BE2C (cell line): ENCODE results near the gene MYO7B.
A peak's percentile ranks its signal among the peaks of the same experiment; 100 is the strongest.
"Not testable (repeated sequence)": the region's sequence is repeated elsewhere in the genome, so short reads cannot be mapped to it uniquely, and the experiment has no call there.

Source experiments
- DNase-seq: peaks from one replicate; pipeline ENCODE4 v3.0.0-alpha.2; 2020
- H3K27me3 ChIP-seq: fragments of 250-450 bp; sonication (Bioruptor Pico); 2 replicates; pipeline ENCODE4 v1.5.1; 2020; ENCODE audit warnings: mild to moderate bottlenecking
- H3K36me3 ChIP-seq: fragments of 250-450 bp; sonication (Bioruptor Pico); 2 replicates; pipeline ENCODE4 v1.5.1; 2020; ENCODE audit warnings: mild to moderate bottlenecking
- H3K4me1 ChIP-seq: fragments of 250-450 bp; sonication (Bioruptor Pico); 2 replicates; pipeline ENCODE4 v1.5.1; 2020
- H3K4me3 ChIP-seq: 2 replicates; pipeline ENCODE4 v1.5.1; 2011; ENCODE audit warnings: low read depth, low read length
- H3K9me3 ChIP-seq: fragments of 250-450 bp; sonication (Bioruptor Pico); 2 replicates; pipeline ENCODE4 v1.5.1; 2020
- CTCF ChIP-seq: IDR thresholded peaks from 2 replicates; pipeline ENCODE4 v1.5.1; 2012; ENCODE audit warnings: mild to moderate bottlenecking, low read depth, low read length

Gene MYO7B

GRCh38 chr2:127527001-127527804, 8.3 kb upstream of the MYO7B start:
- DNase-seq = no peak
- peaks cover 9% of the 10 kb centered on the region for H3K36me3 ChIP-seq
- H3K9me3 ChIP-seq = no peaks in the 10 kb centered on the region
- H3K4me3 ChIP-seq = peak overlapping the region; percentile 92
- H3K27me3 ChIP-seq = no peaks in the 10 kb centered on the region
- TF ChIP-seq CTCF = no peak
- no peaks in the 10 kb centered on the region for H3K4me1 ChIP-seq

- H3K27me3 ChIP-seq = no peaks in the 10 kb centered on the region
- H3K4me1 ChIP-seq = no peaks in the 10 kb centered on the region
- no peak overlapping the region for H3K4me3 ChIP-seq
- TF ChIP-seq CTCF = no peak
- no peak for DNase-seq
- H3K36me3 ChIP-seq = peaks cover 2% of the 10 kb centered on the region; the same call in 1 of the 2 replicates
- no peaks in the 10 kb centered on the region for H3K9me3 ChIP-seq
These were observed 7.0 kb upstream of the MYO7B start for GRCh38 chr2:127528487-127528886.

- not testable (repeated sequence) for H3K4me1 ChIP-seq, H3K36me3 ChIP-seq, H3K4me3 ChIP-seq, H3K27me3 ChIP-seq, H3K9me3 ChIP-seq, DNase-seq
These were observed 6.1 kb upstream of the MYO7B start for GRCh38 chr2:127529416-127529815.

- DNase-seq = no peak
- Histone ChIP-seq H3K27me3 (no peaks in the 10 kb centered on the region), H3K9me3 (no peaks in the 10 kb centered on the region), H3K4me3 (no peak overlapping the region), H3K4me1 (no peaks in the 10 kb centered on the region), H3K36me3 (no peaks in the 10 kb centered on the region)
- no peak for TF ChIP-seq CTCF
These were observed 5.0 kb upstream of the MYO7B start for GRCh38 chr2:127530245-127531140.

- 0 out of 2 replicates have a peak, but pooled peaks have one; percentile 5 for TF ChIP-seq CTCF
- no peak overlapping the region for H3K4me3 ChIP-seq
- no peaks in the 10 kb centered on the region for H3K9me3 ChIP-seq
- no peaks in the 10 kb centered on the region for H3K27me3 ChIP-seq
- no peaks in the 10 kb centered on the region for H3K4me1 ChIP-seq
- no peak for DNase-seq
- H3K36me3 ChIP-seq = no peaks in the 10 kb centered on the region
These were observed 4.2 kb upstream of the MYO7B start for GRCh38 chr2:127531221-127531648.

DNA sequence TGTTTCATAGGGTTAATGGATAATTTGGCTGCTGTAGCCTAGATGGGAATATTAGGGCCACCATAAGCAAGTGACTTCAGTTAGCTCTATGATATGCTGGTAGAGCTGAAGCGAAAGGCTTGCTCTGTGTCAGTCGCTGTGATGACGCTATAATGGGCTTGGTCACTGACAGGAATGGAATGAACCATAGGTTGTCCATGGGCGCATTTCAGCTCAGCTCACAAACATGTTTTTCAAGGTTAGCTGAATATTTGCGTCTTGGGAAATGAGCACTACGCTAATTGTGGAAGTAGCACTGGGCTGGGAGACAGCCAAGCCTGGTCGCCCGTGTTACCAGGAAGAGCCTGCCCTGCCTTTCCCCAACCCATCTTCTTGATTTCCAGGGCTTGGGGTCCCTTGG, 3.2 kb upstream of the MYO7B start:
- no peak for DNase-seq
- TF ChIP-seq CTCF = no peak
- H3K9me3 ChIP-seq = no peaks in the 10 kb centered on the region
- no peak overlapping the region for H3K4me3 ChIP-seq
- H3K4me1 ChIP-seq = no peaks in the 10 kb centered on the region
- no peaks in the 10 kb centered on the region for H3K36me3 ChIP-seq
- H3K27me3 ChIP-seq = no peaks in the 10 kb centered on the region
